K562 (cell line): Measurements from ENCODE around the gene GORASP1. TPM values are rescaled to one million over a fixed set of nuclear protein-coding genes. Genes with fewer than 3 reads are reported as not detected.

Experiments used
- BDP1 ChIP-seq: IDR thresholded peaks from 3 replicates; pipeline ENCODE4 v1.6.1; 2011; ENCODE audit not compliant: insufficient read length, insufficient read depth
- C11orf30 ChIP-seq: fragments of 450-650 bp; IDR thresholded peaks from 2 replicates; pipeline ENCODE4 v1.6.1; 2016; ENCODE audit warnings: low read depth, mild to moderate bottlenecking
- CAMTA2 ChIP-seq: fragments of 250-450 bp; sonication (Bioruptor Pico); conservative IDR thresholded peaks from 2 replicates; pipeline ENCODE4 v1.5.1; 2022
- CBFA2T3 ChIP-seq: fragments of 450-650 bp; IDR thresholded peaks from 2 replicates; pipeline ENCODE4 v1.6.1; 2017
- CREB1 ChIP-seq, 2 experiments: sonication (generic) in 1 of 2; formaldehyde crosslinking in 1 of 2; IDR thresholded peaks; 2 replicates each; pipeline versions ENCODE4 v1.6.1 to v1.8.0; 2012 to 2022; ENCODE audit warnings: inconsistent platforms in 1 of 2, mild to moderate bottlenecking in 1 of 2, missing genetic modification reagents in 1 of 2, moderate library complexity in 1 of 2
- CXXC5 ChIP-seq: fragments of 250-450 bp; sonication (Bioruptor Pico); IDR thresholded peaks from 2 replicates; pipeline ENCODE4 v1.8.0; 2022; ENCODE audit warnings: inconsistent platforms, mild to moderate bottlenecking, moderate library complexity
- DACH1 ChIP-seq: fragments of 450-650 bp; IDR thresholded peaks from 2 replicates; pipeline ENCODE4 v1.6.1; 2018; ENCODE audit not compliant: partially characterized antibody
- GABPB1 ChIP-seq: sonication (generic); formaldehyde crosslinking; IDR thresholded peaks from 2 replicates; pipeline ENCODE4 v1.8.0; 2022; ENCODE audit warnings: mild to moderate bottlenecking, missing genetic modification reagents
- MYNN ChIP-seq, 2 experiments: sonication (generic); formaldehyde crosslinking in 1 of 2; IDR thresholded peaks; 2 replicates each; pipeline versions ENCODE4 v1.5.0 to v1.6.1; 2016 to 2020; ENCODE audit warnings: antibody characterized with exemption in 1 of 2, missing genetic modification reagents in 1 of 2
- NFE2 ChIP-seq: IDR thresholded peaks from 2 replicates; pipeline ENCODE4 v1.6.1; 2014; ENCODE audit warnings: antibody characterized with exemption, low read depth
- RFX1 ChIP-seq: fragments of 450-650 bp; IDR thresholded peaks from 2 replicates; pipeline ENCODE4 v1.6.1; 2016; ENCODE audit warnings: mild to moderate bottlenecking, moderate library complexity
- SMAD3 ChIP-seq: fragments of 450-650 bp; formaldehyde crosslinking; conservative IDR thresholded peaks from 2 replicates; pipeline ENCODE4 v1.4.0; 2020; ENCODE audit warnings: mild to moderate bottlenecking
- TSC22D4 ChIP-seq: fragments of 450-650 bp; IDR thresholded peaks from 2 replicates; pipeline ENCODE4 v1.6.1; 2016; ENCODE audit warnings: missing genetic modification characterization, missing biosample characterization, control low read depth
- ZBTB8A ChIP-seq: fragments of 450-650 bp; IDR thresholded peaks from 2 replicates; pipeline ENCODE4 v1.6.1; 2018; ENCODE audit warnings: mild to moderate bottlenecking, moderate library complexity; ENCODE audit not compliant: partially characterized antibody
- ZNF217 ChIP-seq: sonication (generic); formaldehyde crosslinking; IDR thresholded peaks from 2 replicates; pipeline ENCODE4 v1.8.0; 2022; ENCODE audit warnings: mild to moderate bottlenecking, missing genetic modification reagents
- ZNF551 ChIP-seq: fragments of 250-450 bp; sonication (Bioruptor Pico); IDR thresholded peaks from 2 replicates; pipeline ENCODE4 v1.5.0; 2021; ENCODE audit warnings: mild to moderate bottlenecking, moderate library complexity
- polyA plus RNA-seq, 8 experiments: library from polyadenylated mRNA; depleted of rRNA in 4 of 8; stranded (reverse) in 5 of 8; unstranded in 3 of 8; fragments of >200 nt; fragmentation: Nextera tagmentation in 2 of 8; fragmentation: Illumina TruSeq in 1 of 8; extraction: Ambion mirVana in 2 of 8; extraction: Trizol in 1 of 8; gene quantifications; 2 replicates each; pipeline versions ENCODE4 v1.2.1 to v1.2.3, GENCODE V29; 2011 to 2014; ENCODE audit warnings: inconsistent platforms in 1 of 8, missing spikeins in 1 of 8
- total RNA-seq, 7 experiments: library from RNA; depleted of rRNA in 6 of 7; stranded (reverse); fragments of >200 nt in 6 of 7; fragmentation: Illumina TruSeq in 2 of 7; extraction: Trizol in 2 of 7; gene quantifications; 2 replicates each; pipeline versions ENCODE4 v1.2.1 to v1.2.3, GENCODE V29; 2011 to 2021; ENCODE audit warnings: low replicate concordance in 1 of 7
- TF ChIP-seq, protein P1 (sequence below): fragments of 450-650 bp; formaldehyde crosslinking; IDR thresholded peaks from 2 replicates; pipeline ENCODE4 v1.4.0; 2020; ENCODE audit warnings: mild to moderate bottlenecking, moderate library complexity
- TF ChIP-seq, protein P2 (sequence below): sonication (generic); formaldehyde crosslinking; IDR thresholded peaks from 2 replicates; pipeline ENCODE4 v1.8.0; 2022; ENCODE audit warnings: mild to moderate bottlenecking, missing genetic modification reagents
- TF ChIP-seq, protein P3 (sequence below): sonication (generic); formaldehyde crosslinking; IDR thresholded peaks from 2 replicates; pipeline ENCODE4 v1.8.1; 2022; ENCODE audit warnings: missing genetic modification reagents
- TF ChIP-seq, protein P4 (sequence below): sonication (generic); formaldehyde crosslinking; IDR thresholded peaks from 2 replicates; pipeline ENCODE4 v1.9.0; 2022; ENCODE audit warnings: mild to moderate bottlenecking, missing genetic modification reagents
- TF ChIP-seq, protein P5 (sequence below), 2 experiments: fragments of 200-800 bp in 1 of 2; sonication (Bioruptor generic) in 1 of 2; sonication (generic) in 1 of 2; formaldehyde crosslinking in 1 of 2; IDR thresholded peaks in 1 of 2; conservative IDR thresholded peaks in 1 of 2; 2 replicates each; pipeline versions ENCODE4 v1.5.0 to v1.6.1; 2016 to 2020; ENCODE audit warnings: missing compliant biosample characterization in 1 of 2, missing genetic modification characterization in 1 of 2, missing genetic modification reagents in 1 of 2

GORASP1 gene
- total and polyA plus RNA-seq, 9 of the 15 experiments (the other 6 are each of a cell fraction or from before 2014, with no cell fraction given), result 8.4 to 87.9 (median 67.6) TPM

DNA sequence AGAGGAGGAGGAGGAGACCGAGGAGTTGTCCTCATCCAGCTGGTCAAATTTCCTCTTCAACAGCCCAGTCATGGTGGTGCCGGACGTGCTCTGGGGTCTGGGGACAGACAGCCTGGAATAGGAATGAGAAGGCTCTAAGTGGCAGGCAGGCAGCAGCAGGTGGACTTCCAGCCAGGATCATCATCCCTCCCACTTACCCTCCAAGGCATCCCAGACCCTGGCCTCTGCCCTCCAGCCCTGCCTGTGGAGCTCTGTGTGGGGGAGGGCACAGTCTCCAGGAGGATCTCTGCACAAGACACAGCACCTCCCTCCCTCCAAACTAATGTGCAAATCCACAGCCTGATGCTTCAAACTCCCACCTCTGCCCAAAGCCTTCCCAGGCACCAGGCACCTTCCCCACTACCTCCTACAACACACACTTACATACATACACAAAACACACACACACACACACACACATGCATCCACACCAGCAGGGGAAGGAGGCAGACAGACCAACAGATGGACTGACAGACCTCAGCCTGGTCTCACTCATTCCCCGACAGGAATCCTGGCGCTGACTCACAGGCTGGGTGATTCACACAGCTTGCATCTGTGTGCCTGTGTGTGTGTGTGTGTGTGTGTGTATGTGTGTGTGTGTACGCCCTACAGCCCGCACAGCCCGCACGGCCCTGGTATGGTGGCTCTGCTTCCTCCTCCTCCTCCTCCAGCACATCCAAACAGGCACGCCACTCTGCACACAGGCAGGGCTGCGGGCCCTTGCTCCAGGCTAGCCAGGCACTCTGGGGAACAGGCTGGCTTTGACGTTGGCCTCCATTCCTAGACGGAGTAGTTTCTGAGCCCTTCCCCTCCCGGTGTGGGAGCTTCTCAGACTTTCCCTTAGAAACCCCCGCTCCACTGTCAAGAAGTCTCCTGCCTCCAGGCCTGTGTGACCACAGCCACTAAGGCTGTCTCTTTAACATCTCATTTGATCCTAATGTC lies 39.5 kb upstream of the GORASP1 start (continued):
- TF ChIP-seq NFE2, result peak; percentile 59; the same call in 1 of the 2 replicates
- no peak for TF ChIP-seq ZBTB8A
- TF ChIP-seq CAMTA2, result no peak
- no peak for TF ChIP-seq ZNF551
- TF ChIP-seq ZNF217, result no peak
- no peak for TF ChIP-seq C11orf30
- no peak for TF ChIP-seq CREB1 (IDR thresholded peaks at IDR 0.05)
- TF ChIP-seq CREB1 (CRISPR knock-in tag; IDR thresholded peaks at IDR 0.05), result peak; percentile 56; the same call in 1 of the 2 replicates
- TF ChIP-seq, protein P1, sequence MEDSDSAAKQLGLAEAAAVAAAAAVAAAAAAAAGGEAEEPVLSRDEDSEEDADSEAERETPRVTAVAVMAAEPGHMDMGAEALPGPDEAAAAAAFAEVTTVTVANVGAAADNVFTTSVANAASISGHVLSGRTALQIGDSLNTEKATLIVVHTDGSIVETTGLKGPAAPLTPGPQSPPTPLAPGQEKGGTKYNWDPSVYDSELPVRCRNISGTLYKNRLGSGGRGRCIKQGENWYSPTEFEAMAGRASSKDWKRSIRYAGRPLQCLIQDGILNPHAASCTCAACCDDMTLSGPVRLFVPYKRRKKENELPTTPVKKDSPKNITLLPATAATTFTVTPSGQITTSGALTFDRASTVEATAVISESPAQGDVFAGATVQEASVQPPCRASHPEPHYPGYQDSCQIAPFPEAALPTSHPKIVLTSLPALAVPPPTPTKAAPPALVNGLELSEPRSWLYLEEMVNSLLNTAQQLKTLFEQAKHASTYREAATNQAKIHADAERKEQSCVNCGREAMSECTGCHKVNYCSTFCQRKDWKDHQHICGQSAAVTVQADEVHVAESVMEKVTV, result no peak
- TF ChIP-seq, protein P2, sequence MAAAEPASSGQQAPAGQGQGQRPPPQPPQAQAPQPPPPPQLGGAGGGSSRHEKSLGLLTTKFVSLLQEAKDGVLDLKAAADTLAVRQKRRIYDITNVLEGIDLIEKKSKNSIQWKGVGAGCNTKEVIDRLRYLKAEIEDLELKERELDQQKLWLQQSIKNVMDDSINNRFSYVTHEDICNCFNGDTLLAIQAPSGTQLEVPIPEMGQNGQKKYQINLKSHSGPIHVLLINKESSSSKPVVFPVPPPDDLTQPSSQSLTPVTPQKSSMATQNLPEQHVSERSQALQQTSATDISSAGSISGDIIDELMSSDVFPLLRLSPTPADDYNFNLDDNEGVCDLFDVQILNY (CRISPR knock-in tag), result 0 out of 2 replicates have a peak, but pooled peaks have one; percentile 19
- no peak for TF ChIP-seq DACH1
- no peak for TF ChIP-seq BDP1
- TF ChIP-seq CXXC5 (CRISPR knock-in tag), result 0 out of 2 replicates have a peak, but pooled peaks have one; percentile 6
- TF ChIP-seq MYNN (IDR thresholded peaks at IDR 0.05), result peak; percentile 70; the same call in 1 of the 2 replicates
- no peak for TF ChIP-seq MYNN (CRISPR knock-in tag; IDR thresholded peaks at IDR 0.05)
- TF ChIP-seq, protein P3, sequence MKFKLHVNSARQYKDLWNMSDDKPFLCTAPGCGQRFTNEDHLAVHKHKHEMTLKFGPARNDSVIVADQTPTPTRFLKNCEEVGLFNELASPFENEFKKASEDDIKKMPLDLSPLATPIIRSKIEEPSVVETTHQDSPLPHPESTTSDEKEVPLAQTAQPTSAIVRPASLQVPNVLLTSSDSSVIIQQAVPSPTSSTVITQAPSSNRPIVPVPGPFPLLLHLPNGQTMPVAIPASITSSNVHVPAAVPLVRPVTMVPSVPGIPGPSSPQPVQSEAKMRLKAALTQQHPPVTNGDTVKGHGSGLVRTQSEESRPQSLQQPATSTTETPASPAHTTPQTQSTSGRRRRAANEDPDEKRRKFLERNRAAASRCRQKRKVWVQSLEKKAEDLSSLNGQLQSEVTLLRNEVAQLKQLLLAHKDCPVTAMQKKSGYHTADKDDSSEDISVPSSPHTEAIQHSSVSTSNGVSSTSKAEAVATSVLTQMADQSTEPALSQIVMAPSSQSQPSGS (CRISPR knock-in tag), result no peak
- TF ChIP-seq CBFA2T3, result peak; percentile 60
- TF ChIP-seq, protein P4, sequence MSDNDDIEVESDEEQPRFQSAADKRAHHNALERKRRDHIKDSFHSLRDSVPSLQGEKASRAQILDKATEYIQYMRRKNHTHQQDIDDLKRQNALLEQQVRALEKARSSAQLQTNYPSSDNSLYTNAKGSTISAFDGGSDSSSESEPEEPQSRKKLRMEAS, result peak; percentile 53
- TF ChIP-seq TSC22D4 (tag), result no peak
- TF ChIP-seq GABPB1 (CRISPR knock-in tag), result peak; percentile 42; the same call in 1 of the 2 replicates
- TF ChIP-seq, protein P5, sequence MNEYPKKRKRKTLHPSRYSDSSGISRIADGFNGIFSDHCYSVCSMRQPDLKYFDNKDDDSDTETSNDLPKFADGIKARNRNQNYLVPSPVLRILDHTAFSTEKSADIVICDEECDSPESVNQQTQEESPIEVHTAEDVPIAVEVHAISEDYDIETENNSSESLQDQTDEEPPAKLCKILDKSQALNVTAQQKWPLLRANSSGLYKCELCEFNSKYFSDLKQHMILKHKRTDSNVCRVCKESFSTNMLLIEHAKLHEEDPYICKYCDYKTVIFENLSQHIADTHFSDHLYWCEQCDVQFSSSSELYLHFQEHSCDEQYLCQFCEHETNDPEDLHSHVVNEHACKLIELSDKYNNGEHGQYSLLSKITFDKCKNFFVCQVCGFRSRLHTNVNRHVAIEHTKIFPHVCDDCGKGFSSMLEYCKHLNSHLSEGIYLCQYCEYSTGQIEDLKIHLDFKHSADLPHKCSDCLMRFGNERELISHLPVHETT (CRISPR knock-in tag; conservative IDR thresholded peaks at IDR 0.05 in 1 of 2, IDR thresholded peaks at IDR 0.05 in 1 of 2), result 0 out of 4 replicates have a peak, but pooled peaks of 1 of the 2 experiments have one; percentile 12
- no peak for TF ChIP-seq RFX1
- TF ChIP-seq SMAD3, result no peak
